Measurements from ENCODE around the gene CIAO2A.

- TF ChIP-seq CTCF (IDR thresholded peaks at IDR 0.05; ENCODE audit: low read depth, low read length) (no peak), POLR2A (IDR thresholded peaks at IDR 0.05; ENCODE audit: extremely low read depth, insufficient read length) (no peak), MYC (IDR thresholded peaks at IDR 0.05; ENCODE audit: low read depth, low read length) (no peak)
Measured at GRCh38 chr15:64068133-64068532, 25.5 kb downstream of the CIAO2A start.
